HepG2 (cell line): Measurements from ENCODE around the gene GGNBP2. TPM values are rescaled to one million over a fixed set of nuclear protein-coding genes. Genes with fewer than 3 reads are reported as not detected.

ENCODE experiments used
- HIVEP1 ChIP-seq: sonication (generic); formaldehyde crosslinking; IDR thresholded peaks from 2 replicates; pipeline ENCODE4 v1.4.0; 2020; ENCODE audit warnings: mild to moderate bottlenecking, missing genetic modification reagents
- KLF13 ChIP-seq: sonication (generic); formaldehyde crosslinking; IDR thresholded peaks from 2 replicates; pipeline ENCODE4 v1.4.0; 2020; ENCODE audit warnings: mild to moderate bottlenecking, missing genetic modification reagents
- MAFK ChIP-seq, 2 experiments: IDR thresholded peaks in 1 of 2; conservative IDR thresholded peaks in 1 of 2; 2 replicates each; pipeline ENCODE4 v1.6.1; 2011; ENCODE audit warnings: improper control_type of control experiment in 2 of 2, low read length in 2 of 2
- MLXIP ChIP-seq: sonication (generic); formaldehyde crosslinking; IDR thresholded peaks from 2 replicates; pipeline ENCODE4 v1.9.0; 2021; ENCODE audit warnings: missing genetic modification reagents, borderline replicate concordance
- NFE2L2 ChIP-seq: fragments of 150-350 bp; IDR thresholded peaks from 2 replicates; pipeline ENCODE4 v1.6.1; 2014; ENCODE audit warnings: low read length
- THAP9 ChIP-seq: sonication (generic); formaldehyde crosslinking; IDR thresholded peaks from 2 replicates; pipeline ENCODE4; 2020; ENCODE audit warnings: missing genetic modification reagents, mild to moderate bottlenecking, borderline replicate concordance
- ZNF430 ChIP-seq: sonication (generic); formaldehyde crosslinking; IDR thresholded peaks from 2 replicates; pipeline ENCODE4 v1.9.0; 2021; ENCODE audit warnings: mild to moderate bottlenecking, missing genetic modification reagents
- ZNF550 ChIP-seq: sonication (generic); formaldehyde crosslinking; IDR thresholded peaks from 2 replicates; pipeline ENCODE4 v1.4.0; 2020; ENCODE audit warnings: mild to moderate bottlenecking, missing genetic modification reagents, borderline replicate concordance
- ZNF614 ChIP-seq: IDR thresholded peaks from 2 replicates; pipeline ENCODE4 v1.6.1; 2018; ENCODE audit warnings: missing biosample characterization, missing genetic modification reagents, inconsistent platforms, borderline replicate concordance
- ZNF660 ChIP-seq: sonication (generic); formaldehyde crosslinking; IDR thresholded peaks from 2 replicates; pipeline ENCODE4 v1.5.1; 2020; ENCODE audit warnings: mild to moderate bottlenecking, low read depth, missing genetic modification reagents, borderline replicate concordance
- polyA plus RNA-seq, 8 experiments: library from polyadenylated mRNA; depleted of rRNA in 3 of 8; stranded (reverse) in 7 of 8; unstranded in 1 of 8; fragments of >200 nt; fragmentation: Illumina TruSeq in 4 of 8; extraction: Trizol in 4 of 8; gene quantifications; 2 replicates each; pipeline versions ENCODE4 v1.2.1 to v1.2.3, GENCODE V29; 2011 to 2016; ENCODE audit warnings: low read depth in 4 of 8, missing spikeins in 1 of 8, mixed read lengths in 1 of 8; ENCODE audit not compliant: insufficient read depth in 1 of 8
- total RNA-seq, 5 experiments: library from RNA; depleted of rRNA; stranded (reverse); fragments of >200 nt; fragmentation: Illumina TruSeq; extraction: Trizol; gene quantifications; 2 replicates each; pipeline ENCODE4 v1.2.3, GENCODE V29; 2016; ENCODE audit warnings: low read depth in 1 of 5
- TF ChIP-seq, protein P1 (sequence below): sonication (generic); formaldehyde crosslinking; IDR thresholded peaks from 2 replicates; pipeline ENCODE4 v1.5.1; 2020; ENCODE audit warnings: missing genetic modification reagents, mild to moderate bottlenecking, borderline replicate concordance
- TF ChIP-seq, protein P2 (sequence below): sonication (generic); formaldehyde crosslinking; IDR thresholded peaks from 2 replicates; pipeline ENCODE4 v1.4.0; 2020; ENCODE audit warnings: missing genetic modification reagents, mild to moderate bottlenecking, borderline replicate concordance
- TF ChIP-seq, protein P3 (sequence below): sonication (generic); formaldehyde crosslinking; IDR thresholded peaks from 2 replicates; pipeline ENCODE4 v1.4.0; 2020; ENCODE audit warnings: low read depth, missing genetic modification reagents

The GGNBP2 gene
- total and polyA plus RNA-seq, 2 of the 13 experiments (the other 11 are each of a cell fraction or from before 2014, with no cell fraction given): 53.3 to 84.2 TPM

- TF ChIP-seq THAP9 (CRISPR knock-in tag): peak; percentile 24; the same call in 1 of the 2 replicates
- TF ChIP-seq, protein P1, sequence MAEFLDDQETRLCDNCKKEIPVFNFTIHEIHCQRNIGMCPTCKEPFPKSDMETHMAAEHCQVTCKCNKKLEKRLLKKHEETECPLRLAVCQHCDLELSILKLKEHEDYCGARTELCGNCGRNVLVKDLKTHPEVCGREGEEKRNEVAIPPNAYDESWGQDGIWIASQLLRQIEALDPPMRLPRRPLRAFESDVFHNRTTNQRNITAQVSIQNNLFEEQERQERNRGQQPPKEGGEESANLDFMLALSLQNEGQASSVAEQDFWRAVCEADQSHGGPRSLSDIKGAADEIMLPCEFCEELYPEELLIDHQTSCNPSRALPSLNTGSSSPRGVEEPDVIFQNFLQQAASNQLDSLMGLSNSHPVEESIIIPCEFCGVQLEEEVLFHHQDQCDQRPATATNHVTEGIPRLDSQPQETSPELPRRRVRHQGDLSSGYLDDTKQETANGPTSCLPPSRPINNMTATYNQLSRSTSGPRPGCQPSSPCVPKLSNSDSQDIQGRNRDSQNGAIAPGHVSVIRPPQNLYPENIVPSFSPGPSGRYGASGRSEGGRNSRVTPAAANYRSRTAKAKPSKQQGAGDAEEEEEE (CRISPR knock-in tag): 0 out of 2 replicates have a peak, but pooled peaks have one; percentile 41
- TF ChIP-seq MAFK (conservative IDR thresholded peaks at IDR 0.05 in 1 of 2, IDR thresholded peaks at IDR 0.05 in 1 of 2; ENCODE audit: low read length in 2 of 2): no peak
- TF ChIP-seq HIVEP1 (CRISPR knock-in tag): no peak
- no peak for TF ChIP-seq NFE2L2
- TF ChIP-seq ZNF660 (CRISPR knock-in tag): no peak
- no peak for TF ChIP-seq KLF13 (CRISPR knock-in tag)
- TF ChIP-seq ZNF550 (CRISPR knock-in tag): no peak
- TF ChIP-seq, protein P2, sequence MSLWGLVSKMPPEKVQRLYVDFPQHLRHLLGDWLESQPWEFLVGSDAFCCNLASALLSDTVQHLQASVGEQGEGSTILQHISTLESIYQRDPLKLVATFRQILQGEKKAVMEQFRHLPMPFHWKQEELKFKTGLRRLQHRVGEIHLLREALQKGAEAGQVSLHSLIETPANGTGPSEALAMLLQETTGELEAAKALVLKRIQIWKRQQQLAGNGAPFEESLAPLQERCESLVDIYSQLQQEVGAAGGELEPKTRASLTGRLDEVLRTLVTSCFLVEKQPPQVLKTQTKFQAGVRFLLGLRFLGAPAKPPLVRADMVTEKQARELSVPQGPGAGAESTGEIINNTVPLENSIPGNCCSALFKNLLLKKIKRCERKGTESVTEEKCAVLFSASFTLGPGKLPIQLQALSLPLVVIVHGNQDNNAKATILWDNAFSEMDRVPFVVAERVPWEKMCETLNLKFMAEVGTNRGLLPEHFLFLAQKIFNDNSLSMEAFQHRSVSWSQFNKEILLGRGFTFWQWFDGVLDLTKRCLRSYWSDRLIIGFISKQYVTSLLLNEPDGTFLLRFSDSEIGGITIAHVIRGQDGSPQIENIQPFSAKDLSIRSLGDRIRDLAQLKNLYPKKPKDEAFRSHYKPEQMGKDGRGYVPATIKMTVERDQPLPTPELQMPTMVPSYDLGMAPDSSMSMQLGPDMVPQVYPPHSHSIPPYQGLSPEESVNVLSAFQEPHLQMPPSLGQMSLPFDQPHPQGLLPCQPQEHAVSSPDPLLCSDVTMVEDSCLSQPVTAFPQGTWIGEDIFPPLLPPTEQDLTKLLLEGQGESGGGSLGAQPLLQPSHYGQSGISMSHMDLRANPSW (CRISPR knock-in tag): no peak
- TF ChIP-seq MLXIP (CRISPR knock-in tag): no peak
- TF ChIP-seq ZNF430: no peak
- peak; percentile 69; the same call in 1 of the 2 replicates for TF ChIP-seq ZNF614 (CRISPR knock-in tag)
- TF ChIP-seq, protein P3, sequence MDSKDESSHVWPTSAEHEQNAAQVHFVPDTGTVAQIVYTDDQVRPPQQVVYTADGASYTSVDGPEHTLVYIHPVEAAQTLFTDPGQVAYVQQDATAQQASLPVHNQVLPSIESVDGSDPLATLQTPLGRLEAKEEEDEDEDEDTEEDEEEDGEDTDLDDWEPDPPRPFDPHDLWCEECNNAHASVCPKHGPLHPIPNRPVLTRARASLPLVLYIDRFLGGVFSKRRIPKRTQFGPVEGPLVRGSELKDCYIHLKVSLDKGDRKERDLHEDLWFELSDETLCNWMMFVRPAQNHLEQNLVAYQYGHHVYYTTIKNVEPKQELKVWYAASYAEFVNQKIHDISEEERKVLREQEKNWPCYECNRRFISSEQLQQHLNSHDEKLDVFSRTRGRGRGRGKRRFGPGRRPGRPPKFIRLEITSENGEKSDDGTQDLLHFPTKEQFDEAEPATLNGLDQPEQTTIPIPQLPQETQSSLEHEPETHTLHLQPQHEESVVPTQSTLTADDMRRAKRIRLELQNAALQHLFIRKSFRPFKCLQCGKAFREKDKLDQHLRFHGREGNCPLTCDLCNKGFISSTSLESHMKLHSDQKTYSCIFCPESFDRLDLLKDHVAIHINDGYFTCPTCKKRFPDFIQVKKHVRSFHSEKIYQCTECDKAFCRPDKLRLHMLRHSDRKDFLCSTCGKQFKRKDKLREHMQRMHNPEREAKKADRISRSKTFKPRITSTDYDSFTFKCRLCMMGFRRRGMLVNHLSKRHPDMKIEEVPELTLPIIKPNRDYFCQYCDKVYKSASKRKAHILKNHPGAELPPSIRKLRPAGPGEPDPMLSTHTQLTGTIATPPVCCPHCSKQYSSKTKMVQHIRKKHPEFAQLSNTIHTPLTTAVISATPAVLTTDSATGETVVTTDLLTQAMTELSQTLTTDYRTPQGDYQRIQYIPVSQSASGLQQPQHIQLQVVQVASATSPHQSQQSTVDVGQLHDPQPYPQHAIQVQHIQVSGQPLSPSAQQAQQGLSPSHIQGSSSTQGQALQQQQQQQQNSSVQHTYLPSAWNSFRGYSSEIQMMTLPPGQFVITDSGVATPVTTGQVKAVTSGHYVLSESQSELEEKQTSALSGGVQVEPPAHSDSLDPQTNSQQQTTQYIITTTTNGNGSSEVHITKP (CRISPR knock-in tag): 0 out of 2 replicates have a peak, but pooled peaks have one; percentile 19
Measured at GRCh38 chr17:36601303-36602029, 56.7 kb downstream of the GGNBP2 start, which contains the start of gene MRM1 (continued).
